GM12891 (cell line): ENCODE results near the gene SSH2.

Source experiments
- POLR2A ChIP-seq: IDR thresholded peaks from 2 replicates; pipeline ENCODE4 v1.6.1; 2011; ENCODE audit warnings: low read depth, low read length, control low read depth
- POLR2AphosphoS5 ChIP-seq: IDR thresholded peaks from 2 replicates; pipeline ENCODE4 v1.6.1; 2011; ENCODE audit warnings: low read depth, low read length, control low read depth
- TAF1 ChIP-seq: IDR thresholded peaks from 2 replicates; pipeline ENCODE4 v1.6.1; 2011; ENCODE audit warnings: low read depth, low read length, control low read depth

- TF ChIP-seq TAF1, result no peak
- no peak for TF ChIP-seq POLR2A
- no peak for TF ChIP-seq POLR2AphosphoS5
Measured at GRCh38 chr17:29958947-29959657, 29.1 kb upstream of the SSH2 start.
